Measurements from ENCODE around the gene MMP15.

- TF ChIP-seq CTCF (optimal IDR thresholded peaks at IDR 0.05 in 1 of 3, IDR thresholded peaks at IDR 0.05 in 1 of 3, conservative IDR thresholded peaks at IDR 0.05 in 1 of 3; ENCODE audit: extremely low read depth in 1 of 3, insufficient read depth in 2 of 3, low read length in 3 of 3) (no peak), EZH2 (IDR thresholded peaks at IDR 0.05; ENCODE audit: low read length) (no peak)
These were observed 39.4 kb upstream of the MMP15 start for GRCh38 chr16:57986196-57986595.

Data from keratinocyte (primary cell).